DLD1 (cell line): Measurements from ENCODE around the gene STIP1.

Source experiments
- in situ Hi-C: cut with HindIII; loops from 2 replicates; pipeline ENCODE4 v1.10.0; 2017; ENCODE audit warnings: low sequenced_read_pairs

Gene STIP1

GRCh38 chr11:64248578-64248977 lies 62.6 kb downstream of the STIP1 start:
- in situ Hi-C loops, result no loop called here

- in situ Hi-C loops, result no loop called here
These were observed 63.1 kb downstream of the STIP1 start for GRCh38 chr11:64249038-64249437.

GRCh38 chr11:64249563-64250414 lies 63.8 kb downstream of the STIP1 start:
- in situ Hi-C loops, result no loop called here

- in situ Hi-C loops, result no loop called here
These were observed 64.5 kb downstream of the STIP1 start for GRCh38 chr11:64250415-64251015.

- in situ Hi-C loops, result no loop called here
These were observed 65.2 kb downstream of the STIP1 start, which contains the start of gene PLCB3 for GRCh38 chr11:64251016-64251752. TSS of gene PLCB3 (plus strand) at chr11:64251530. CDS start at chr11:64251650, 120 bp downstream.

GRCh38 chr11:64251753-64252002 lies 65.7 kb downstream of the STIP1 start:
- in situ Hi-C loops, result no loop called here

GRCh38 chr11:64252003-64252872 lies 66.3 kb downstream of the STIP1 start:
- in situ Hi-C loops, result no loop called here

GRCh38 chr11:64253043-64253442 lies 67.1 kb downstream of the STIP1 start:
- in situ Hi-C loops, result no loop called here

GRCh38 chr11:64253481-64253880 lies 67.5 kb downstream of the STIP1 start:
- in situ Hi-C loops, result no loop called here
